Measurements from ENCODE around the gene UST.

Gene UST

GRCh38 chr6:149046822-149047246 lies 300.0 kb downstream of the UST start:
- no peak for DNase-seq

GRCh38 chr6:149049230-149049629 lies 302.4 kb downstream of the UST start:
- no peak for DNase-seq

GRCh38 chr6:149050160-149050559 lies 303.3 kb downstream of the UST start:
- DNase-seq, result no peak

- DNase-seq, result no peak
These were observed 305.7 kb downstream of the UST start for GRCh38 chr6:149052350-149053106.

- no peak for DNase-seq
These were observed 307.2 kb downstream of the UST start for GRCh38 chr6:149053848-149054558.

GRCh38 chr6:149054559-149055194 lies 307.8 kb downstream of the UST start:
- DNase-seq, result no peak

- DNase-seq, result no peak
These were observed 308.5 kb downstream of the UST start for GRCh38 chr6:149055195-149055899.

GRCh38 chr6:149056777-149057463 lies 310.1 kb downstream of the UST start:
- no peak for DNase-seq

- DNase-seq, result no peak
These were observed 310.6 kb downstream of the UST start for GRCh38 chr6:149057464-149057840.

GRCh38 chr6:149059557-149059956 lies 312.7 kb downstream of the UST start:
- no peak for DNase-seq

- DNase-seq, result no peak
These were observed 313.6 kb downstream of the UST start for GRCh38 chr6:149060300-149060984.

- no peak for DNase-seq
These were observed 314.3 kb downstream of the UST start for GRCh38 chr6:149060985-149061760.

- no peak for DNase-seq
These were observed 315.1 kb downstream of the UST start for GRCh38 chr6:149061930-149062329.

GRCh38 chr6:149062653-149063348 lies 316.0 kb downstream of the UST start:
- DNase-seq, result no peak

GRCh38 chr6:149063468-149063867 lies 316.6 kb downstream of the UST start:
- no peak for DNase-seq

GRCh38 chr6:149064001-149064659 lies 317.3 kb downstream of the UST start:
- DNase-seq, result no peak

- DNase-seq, result no peak
These were observed 317.8 kb downstream of the UST start for GRCh38 chr6:149064660-149065015.

GRCh38 chr6:149065121-149065520 lies 318.3 kb downstream of the UST start:
- DNase-seq, result no peak

GRCh38 chr6:149065658-149066556 lies 319.1 kb downstream of the UST start:
- DNase-seq, result no peak

All from T1000 (cell line).